RWPE2 (cell line): ENCODE measurements around the gene SLC6A3.

Source experiments
- ATAC-seq: fragments of 200-7000 bp; cut with Tn5 transposase; 3 replicates; pipeline ENCODE4 v1.9.1; 2021; ENCODE audit warnings: low read depth
- DNase-seq: peaks from one replicate; pipeline ENCODE4 v3.0.0-alpha.2; 2020; ENCODE audit warnings: low spot score
- H3K27ac ChIP-seq: fragments of 450-650 bp; 2 replicates; pipeline ENCODE4 v1.5.1; 2017; ENCODE audit warnings: mild to moderate bottlenecking; ENCODE audit not compliant: poor library complexity, severe bottlenecking
- H3K27me3 ChIP-seq: fragments of 250-450 bp; sonication (Bioruptor Pico); 2 replicates; pipeline ENCODE4 v1.5.1; 2021; ENCODE audit warnings: mild to moderate bottlenecking, moderate library complexity; ENCODE audit not compliant: insufficient read depth, poor library complexity, severe bottlenecking
- H3K36me3 ChIP-seq: fragments of 250-450 bp; sonication (Bioruptor Pico); 2 replicates; pipeline ENCODE4 v1.5.1; 2020; ENCODE audit warnings: low read depth, mild to moderate bottlenecking, moderate library complexity
- H3K4me1 ChIP-seq: fragments of 250-450 bp; sonication (Bioruptor Pico); 2 replicates; pipeline ENCODE4 v1.5.1; 2021; ENCODE audit warnings: mild to moderate bottlenecking, moderate library complexity; ENCODE audit not compliant: insufficient read depth, poor library complexity, severe bottlenecking
- H3K4me3 ChIP-seq: fragments of 250-450 bp; sonication (Bioruptor Pico); 2 replicates; pipeline ENCODE4 v1.5.1; 2021; ENCODE audit warnings: mild to moderate bottlenecking, moderate library complexity; ENCODE audit not compliant: severe bottlenecking
- H3K9me3 ChIP-seq: fragments of 250-450 bp; sonication (Bioruptor Pico); 2 replicates; pipeline ENCODE4 v1.5.1; 2021; ENCODE audit warnings: mild to moderate bottlenecking, moderate library complexity; ENCODE audit not compliant: severe bottlenecking
- TF ChIP-seq, protein P1 (sequence below): fragments of 450-650 bp; IDR thresholded peaks from one replicate; pipeline ENCODE4 v1.5.1; 2017; ENCODE audit warnings: mild to moderate bottlenecking, moderate library complexity; ENCODE audit not compliant: poor library complexity, severe bottlenecking

The SLC6A3 gene

DNA sequence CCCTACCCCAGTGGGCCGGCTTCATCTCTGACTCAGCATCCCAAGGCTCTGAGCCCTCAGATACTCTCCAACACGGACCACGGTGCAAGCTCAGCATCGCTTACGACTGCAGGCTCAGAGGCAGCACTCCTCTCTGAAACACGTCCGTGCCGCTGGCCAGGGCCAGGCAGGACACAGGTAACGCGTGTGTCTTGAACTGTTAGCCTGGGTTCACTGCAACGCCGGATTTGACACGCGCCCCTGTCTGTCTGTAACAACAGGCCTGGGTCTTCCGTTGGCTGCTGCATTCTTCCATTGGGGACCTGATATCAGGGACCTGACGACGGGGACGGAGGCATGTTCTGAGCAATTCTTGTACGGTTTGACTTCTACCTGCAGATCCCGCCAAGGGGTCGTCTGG lies 6.4 kb downstream of the SLC6A3 start:
- Histone ChIP-seq H3K4me3 (no peak overlapping the region), H3K27me3 (peaks cover 34% of the 10 kb centered on the region), H3K36me3 (no peaks in the 10 kb centered on the region), H3K27ac (no peak overlapping the region), H3K4me1 (peaks cover 5% of the 10 kb centered on the region), H3K9me3 (peaks cover 4% of the 10 kb centered on the region)
- ATAC-seq: no peak
- peak; percentile 66 for DNase-seq
- TF ChIP-seq, protein P1, sequence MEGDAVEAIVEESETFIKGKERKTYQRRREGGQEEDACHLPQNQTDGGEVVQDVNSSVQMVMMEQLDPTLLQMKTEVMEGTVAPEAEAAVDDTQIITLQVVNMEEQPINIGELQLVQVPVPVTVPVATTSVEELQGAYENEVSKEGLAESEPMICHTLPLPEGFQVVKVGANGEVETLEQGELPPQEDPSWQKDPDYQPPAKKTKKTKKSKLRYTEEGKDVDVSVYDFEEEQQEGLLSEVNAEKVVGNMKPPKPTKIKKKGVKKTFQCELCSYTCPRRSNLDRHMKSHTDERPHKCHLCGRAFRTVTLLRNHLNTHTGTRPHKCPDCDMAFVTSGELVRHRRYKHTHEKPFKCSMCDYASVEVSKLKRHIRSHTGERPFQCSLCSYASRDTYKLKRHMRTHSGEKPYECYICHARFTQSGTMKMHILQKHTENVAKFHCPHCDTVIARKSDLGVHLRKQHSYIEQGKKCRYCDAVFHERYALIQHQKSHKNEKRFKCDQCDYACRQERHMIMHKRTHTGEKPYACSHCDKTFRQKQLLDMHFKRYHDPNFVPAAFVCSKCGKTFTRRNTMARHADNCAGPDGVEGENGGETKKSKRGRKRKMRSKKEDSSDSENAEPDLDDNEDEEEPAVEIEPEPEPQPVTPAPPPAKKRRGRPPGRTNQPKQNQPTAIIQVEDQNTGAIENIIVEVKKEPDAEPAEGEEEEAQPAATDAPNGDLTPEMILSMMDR: no peak

DNA sequence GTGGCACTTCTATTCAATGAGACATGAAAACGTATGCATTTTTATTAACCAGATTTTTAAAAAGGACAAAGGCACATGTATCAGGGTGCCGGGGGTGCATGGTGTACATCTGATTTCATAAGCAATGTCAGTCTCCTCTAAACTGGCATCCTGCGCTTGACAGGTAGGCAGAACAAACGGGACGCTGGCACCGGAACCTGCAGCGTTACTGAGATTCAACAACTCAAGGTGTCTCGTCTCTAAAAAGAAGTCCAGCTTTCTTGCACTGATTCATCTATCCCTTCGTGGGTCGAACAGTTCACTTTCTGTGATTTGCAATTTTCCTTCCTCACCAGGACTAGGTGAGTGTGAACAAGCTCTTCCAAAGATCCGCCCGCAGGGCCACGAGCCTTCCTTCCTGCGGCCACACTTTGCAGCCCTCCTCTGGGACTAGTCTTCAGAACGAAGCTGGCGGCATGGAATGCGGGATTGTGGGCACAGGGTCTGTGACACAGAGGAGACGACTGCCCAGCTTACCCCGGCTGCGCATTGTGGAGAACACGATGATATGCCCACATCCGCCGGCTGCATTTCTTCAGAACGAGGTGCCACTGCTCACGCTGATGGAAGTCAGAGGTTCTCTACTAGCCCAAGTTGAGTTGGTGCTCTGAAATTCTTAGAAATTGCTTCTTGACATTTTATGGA lies 7.2 kb downstream of the SLC6A3 start:
- Histone ChIP-seq H3K4me3 (no peak overlapping the region), H3K9me3 (peaks cover 4% of the 10 kb centered on the region), H3K4me1 (peaks cover 5% of the 10 kb centered on the region), H3K27ac (no peak overlapping the region), H3K27me3 (peaks cover 25% of the 10 kb centered on the region), H3K36me3 (no peaks in the 10 kb centered on the region)
- DNase-seq: peak; percentile 61
- no peak for ATAC-seq
- TF ChIP-seq, protein P1: no peak

DNA sequence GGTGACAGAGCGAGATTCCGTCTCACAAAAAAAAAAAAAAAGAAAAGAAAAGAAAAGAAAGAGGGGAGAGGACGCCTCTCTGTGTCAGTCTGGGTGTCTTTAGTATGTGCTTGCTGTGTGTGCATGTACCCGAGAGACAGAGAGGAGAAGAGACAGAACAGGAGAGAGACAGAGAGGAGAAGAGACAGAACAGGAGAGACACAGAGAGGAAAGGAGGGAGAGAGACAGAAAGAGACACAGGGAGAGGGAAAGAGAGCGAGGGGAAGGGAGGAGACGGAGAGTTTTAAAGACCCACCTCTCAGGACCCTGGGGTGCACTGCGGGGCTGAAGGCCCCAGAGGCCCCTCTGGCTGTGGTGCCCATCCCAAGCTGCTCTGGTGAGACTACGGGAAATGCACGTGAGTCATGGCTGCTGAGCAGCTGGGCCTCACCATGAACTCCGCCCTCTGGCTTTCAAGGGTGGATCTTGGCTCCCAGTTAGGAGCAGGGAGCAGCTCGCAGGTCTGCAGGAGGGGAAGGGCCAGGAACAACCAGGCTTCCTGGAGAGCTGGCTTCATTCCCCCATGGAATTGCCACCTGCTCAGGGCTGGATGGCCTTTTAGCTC lies 7.9 kb downstream of the SLC6A3 start:
- no peak overlapping the region for H3K27ac ChIP-seq
- H3K27me3 ChIP-seq: peaks cover 19% of the 10 kb centered on the region
- H3K4me1 ChIP-seq: peaks cover 5% of the 10 kb centered on the region
- DNase-seq (peak; percentile 71), ATAC-seq (peak; percentile 97)
- TF ChIP-seq, protein P1: peak; percentile 25
- peaks cover 4% of the 10 kb centered on the region for H3K9me3 ChIP-seq
- no peak overlapping the region for H3K4me3 ChIP-seq
- H3K36me3 ChIP-seq: no peaks in the 10 kb centered on the region

DNA sequence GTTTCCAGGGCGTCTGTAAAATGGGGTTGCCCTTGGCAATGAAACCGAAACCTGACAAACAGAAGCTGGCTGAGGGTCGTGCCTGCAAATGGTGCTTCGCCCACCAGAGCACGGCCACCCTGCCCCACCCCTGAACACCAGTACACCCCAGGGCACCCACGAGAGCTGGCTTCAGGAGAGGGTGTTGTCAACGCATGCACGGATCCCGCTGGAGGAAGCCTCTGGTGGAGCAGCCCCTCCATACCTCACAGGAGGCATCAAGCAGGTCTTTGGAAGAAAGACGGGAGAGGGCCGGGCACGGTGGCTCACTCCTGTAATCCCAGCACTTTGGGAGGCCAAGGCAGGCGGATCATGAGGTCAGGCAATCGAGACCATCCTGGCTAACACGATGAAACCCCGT lies 8.6 kb downstream of the SLC6A3 start:
- H3K27ac ChIP-seq: no peak overlapping the region
- peaks cover 5% of the 10 kb centered on the region for H3K4me1 ChIP-seq
- no peak overlapping the region for H3K4me3 ChIP-seq
- H3K27me3 ChIP-seq: peaks cover 12% of the 10 kb centered on the region
- TF ChIP-seq, protein P1: no peak
- ATAC-seq (no peak), DNase-seq (peak; percentile 58)
- peaks cover 4% of the 10 kb centered on the region for H3K9me3 ChIP-seq
- H3K36me3 ChIP-seq: no peaks in the 10 kb centered on the region

DNA sequence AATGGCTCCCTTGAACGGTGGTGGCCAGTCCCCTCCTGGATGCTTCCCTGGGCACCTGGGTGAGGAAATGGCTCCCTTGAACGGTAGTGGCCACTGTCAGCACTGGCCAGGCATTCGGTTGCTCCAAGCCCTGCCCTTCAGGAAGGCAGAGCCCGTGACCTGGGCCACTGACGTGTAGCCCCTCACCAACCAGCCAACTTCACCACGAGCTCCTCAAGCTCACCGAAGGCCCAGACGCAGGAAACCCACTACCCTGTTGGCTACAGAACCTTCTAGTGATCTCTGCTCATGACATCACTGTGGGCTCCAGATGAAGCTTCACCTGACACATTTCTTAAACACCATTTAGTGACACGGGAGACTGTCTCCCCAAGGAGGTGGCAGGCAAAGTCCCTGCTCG lies 9.2 kb downstream of the SLC6A3 start:
- no peak for ATAC-seq
- TF ChIP-seq, protein P1: no peak
- no peak overlapping the region for H3K27ac ChIP-seq
- DNase-seq: no peak
- H3K4me3 ChIP-seq: no peak overlapping the region
- H3K9me3 ChIP-seq: peaks cover 4% of the 10 kb centered on the region
- peaks cover 5% of the 10 kb centered on the region for H3K4me1 ChIP-seq
- peaks cover 8% of the 10 kb centered on the region for H3K27me3 ChIP-seq
- no peaks in the 10 kb centered on the region for H3K36me3 ChIP-seq
